GM18499 (cell line): ENCODE data around the gene TFF3.

Source experiments
- ATAC-seq: cut with Tn5 transposase; IDR thresholded peaks from one replicate; pipeline ENCODE4 v1.9.1; 2021; ENCODE audit warnings: moderate number of reproducible peaks; ENCODE audit not compliant: insufficient read depth, unreplicated experiment

TFF3 gene

GRCh38 chr21:42276526-42277154, 38.6 kb downstream of the TFF3 start:
- ATAC-seq, result no peak

GRCh38 chr21:42276076-42276475, 39.1 kb downstream of the TFF3 start:
- no peak for ATAC-seq

DNA sequence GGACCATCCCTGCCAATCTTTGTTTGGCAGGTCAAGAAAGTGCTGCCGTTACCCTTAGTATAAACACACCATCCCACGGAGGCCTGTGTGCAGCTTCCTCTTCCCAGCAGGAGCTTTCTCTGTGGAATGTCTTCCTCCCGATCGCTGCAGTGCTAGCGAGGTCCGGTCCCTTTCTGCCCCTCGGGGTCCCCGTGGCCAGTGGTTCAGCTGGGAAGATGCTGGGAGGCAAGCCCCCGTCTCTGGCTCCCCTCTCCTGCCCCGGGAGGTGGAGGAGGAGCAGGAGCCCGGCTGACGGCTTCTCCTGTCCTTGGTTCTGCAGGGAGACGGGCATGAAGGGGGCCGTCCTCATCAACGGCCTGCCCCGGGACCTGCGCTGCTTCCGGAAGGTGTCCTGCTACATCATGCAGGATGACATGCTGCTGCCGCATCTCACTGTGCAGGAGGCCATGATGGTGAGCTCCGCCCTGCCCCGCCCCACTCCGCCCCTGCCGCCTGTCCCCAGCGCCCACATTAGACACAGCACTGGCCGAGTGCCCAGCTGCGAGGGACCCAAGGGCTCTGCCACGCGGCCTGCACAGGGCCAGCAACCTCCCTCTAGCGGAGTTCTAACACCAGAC, 42.1 kb downstream of the TFF3 start:
- ATAC-seq, result no peak

- ATAC-seq, result no peak
Measured at GRCh38 chr21:42272109-42272962, 42.9 kb downstream of the TFF3 start.

- ATAC-seq, result no peak
Measured at GRCh38 chr21:42271065-42271464, 44.1 kb downstream of the TFF3 start.

GRCh38 chr21:42269386-42269785, 45.8 kb downstream of the TFF3 start:
- no peak for ATAC-seq

GRCh38 chr21:42266971-42267556, 48.1 kb downstream of the TFF3 start:
- ATAC-seq, result no peak

- no peak for ATAC-seq
Measured at GRCh38 chr21:42265231-42265812, 49.9 kb downstream of the TFF3 start.

DNA sequence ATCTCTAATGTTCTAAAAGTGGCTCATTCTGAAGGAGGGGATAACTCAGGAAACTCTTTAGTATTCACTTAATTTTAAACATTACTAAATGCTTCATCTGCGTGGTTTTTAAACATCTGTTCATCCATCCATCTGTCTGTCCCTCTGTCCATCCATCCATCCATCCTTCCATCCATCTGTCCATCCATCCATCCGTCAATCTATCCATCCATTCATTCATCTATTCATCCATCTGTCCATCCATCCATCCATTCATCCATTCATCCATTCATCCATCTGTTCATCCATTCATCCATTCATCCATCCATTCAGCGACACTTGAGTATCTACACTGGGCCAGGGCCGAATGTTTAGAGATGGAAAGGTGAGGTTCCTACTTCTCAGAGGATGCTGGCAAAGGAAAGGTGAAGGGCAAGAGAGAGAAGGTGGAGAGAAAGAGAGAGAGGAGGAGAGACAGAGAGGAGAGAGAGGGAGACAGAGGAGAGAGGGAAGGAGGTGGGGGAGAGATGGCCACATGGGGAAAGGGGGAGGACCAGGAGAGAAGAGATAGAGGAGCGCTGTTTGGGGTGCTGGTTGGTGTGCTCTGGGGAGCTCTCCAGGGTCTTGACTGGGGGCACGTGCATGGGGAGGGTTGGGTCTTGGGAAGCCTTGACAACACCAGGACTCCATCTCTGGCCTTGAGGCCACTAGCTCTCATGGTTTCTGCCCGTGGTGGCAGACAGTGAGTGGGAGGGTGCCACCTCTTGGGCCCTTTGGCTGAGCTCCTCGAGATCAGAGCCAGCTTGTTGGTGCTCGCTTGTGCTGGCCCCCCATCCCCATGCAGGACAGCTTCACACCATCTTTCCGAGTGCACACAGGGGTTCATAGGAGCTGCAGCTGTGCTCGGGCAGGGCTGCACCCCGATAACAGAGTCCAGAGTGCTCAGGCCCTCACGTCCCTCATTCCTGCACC, 50.7 kb downstream of the TFF3 start:
- ATAC-seq, result no peak

DNA sequence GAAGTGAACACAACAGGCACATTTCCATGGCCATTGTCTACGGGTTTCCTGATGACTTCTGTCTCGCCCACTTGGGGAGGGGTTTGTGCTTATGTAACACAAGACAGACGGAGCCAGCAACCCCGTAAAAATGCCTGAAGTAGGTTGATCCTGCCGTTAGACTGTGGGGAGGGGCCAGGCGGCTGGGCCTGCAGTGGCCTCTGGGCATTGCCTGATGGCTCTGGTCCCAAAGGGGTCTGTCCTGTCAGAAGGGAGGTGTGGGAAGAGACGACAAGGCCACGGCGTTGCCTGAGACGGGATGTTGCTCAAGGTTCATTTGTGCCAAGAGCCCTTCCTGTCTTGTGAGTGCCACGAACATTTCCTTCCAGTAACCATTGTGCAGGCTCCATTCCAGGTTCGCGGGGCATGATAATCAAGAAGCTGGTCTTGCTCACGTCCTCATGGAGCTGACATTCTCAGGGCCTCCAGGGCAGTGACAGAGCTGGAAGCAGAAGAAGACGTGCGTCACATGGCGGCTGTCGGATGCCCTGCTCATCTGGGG, 51.5 kb downstream of the TFF3 start:
- no peak for ATAC-seq

DNA sequence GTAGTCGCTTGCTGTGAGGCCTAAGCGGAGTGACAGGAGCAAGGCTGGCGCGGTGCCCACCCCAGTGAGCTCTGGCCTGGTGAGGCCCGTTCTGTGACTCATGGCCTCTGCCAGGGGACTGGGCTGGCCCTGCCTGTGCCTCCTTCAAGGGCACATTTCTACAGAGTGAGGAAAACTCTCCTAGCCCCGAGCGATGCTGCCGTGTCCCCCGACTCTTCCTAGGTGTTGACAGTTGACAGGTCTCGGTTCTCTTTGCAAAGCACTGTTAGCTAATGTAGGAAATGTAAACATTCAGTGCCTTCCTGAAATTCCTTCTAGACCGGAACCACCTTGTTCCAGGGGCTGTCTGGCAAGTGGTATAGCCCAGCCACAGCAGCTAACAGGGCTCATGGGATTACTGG, 52.4 kb downstream of the TFF3 start:
- ATAC-seq, result no peak

- ATAC-seq, result no peak
Measured at GRCh38 chr21:42261829-42262200, 53.4 kb downstream of the TFF3 start.
